Endothelial cell (in vitro differentiated cells): ENCODE measurements around the gene DCLK2. TPM values are rescaled to one million over a fixed set of nuclear protein-coding genes. Genes with fewer than 3 reads are reported as not detected.
A peak's percentile ranks its signal among the peaks of the same experiment; 100 is the strongest.
"Not testable (repeated sequence)": the region's sequence is repeated elsewhere in the genome, so short reads cannot be mapped to it uniquely, and the experiment has no call there.

Experiments
- DNase-seq: peaks from one replicate; pipeline ENCODE4 v3.0.0; 2021; ENCODE audit warnings: low spot score
- H3K27ac Mint-ChIP-seq: one replicate; pipeline ENCODE4 v1.8.0; 2021; ENCODE audit warnings: mixed read lengths, inconsistent platforms; ENCODE audit not compliant: unreplicated experiment
- H3K27me3 Mint-ChIP-seq: one replicate; pipeline ENCODE4 v1.8.0; 2021; ENCODE audit warnings: mild to moderate bottlenecking, moderate library complexity, mixed read lengths, inconsistent platforms; ENCODE audit not compliant: unreplicated experiment
- H3K36me3 Mint-ChIP-seq: one replicate; pipeline ENCODE4 v1.8.0; 2021; ENCODE audit warnings: mild to moderate bottlenecking, low read depth, mixed read lengths, inconsistent platforms; ENCODE audit not compliant: unreplicated experiment
- H3K4me1 Mint-ChIP-seq: one replicate; pipeline ENCODE4 v1.8.0; 2021; ENCODE audit warnings: mild to moderate bottlenecking, mixed read lengths, inconsistent platforms; ENCODE audit not compliant: unreplicated experiment
- H3K4me3 Mint-ChIP-seq: one replicate; pipeline ENCODE4 v1.8.0; 2021; ENCODE audit warnings: mild to moderate bottlenecking, mixed read lengths, inconsistent platforms; ENCODE audit not compliant: unreplicated experiment
- H3K9me3 Mint-ChIP-seq: one replicate; pipeline ENCODE4 v1.8.0; 2021; ENCODE audit warnings: mixed read lengths, inconsistent platforms; ENCODE audit not compliant: unreplicated experiment
- total RNA-seq: library from RNA; stranded (reverse); fragmentation: NEBNext Ultra II Directional; extraction: Animal tissue kit (Norgen Biotek cat#: 25700); gene quantifications from one replicate; pipeline ENCODE4 v1.2.1, GENCODE V29; 2021; ENCODE audit not compliant: unreplicated experiment
- TF ChIP-seq, protein P1 (sequence below): fragments of 200-600 bp; sonication (generic); IDR thresholded peaks from one replicate; pipeline ENCODE4 v1.5.0; 2021; ENCODE audit warnings: antibody characterized with exemption; ENCODE audit not compliant: unreplicated experiment

The DCLK2 gene
- total RNA-seq, 1 donor from 2014 or later = 7.8 TPM

- no peaks in the 10 kb centered on the region for H3K9me3 Mint-ChIP-seq
- no peaks in the 10 kb centered on the region for H3K36me3 Mint-ChIP-seq
These were observed 103.3 kb downstream of the DCLK2 start for GRCh38 chr4:150181536-150181935.

GRCh38 chr4:150182794-150183193 lies 104.5 kb downstream of the DCLK2 start:
- Mint-ChIP-seq H3K9me3 (no peaks in the 10 kb centered on the region), H3K4me3 (no peak overlapping the region), H3K27me3 (peaks cover 2% of the 10 kb centered on the region), H3K36me3 (no peaks in the 10 kb centered on the region), H3K27ac (peak overlapping the region; percentile 48), H3K4me1 (peaks cover 26% of the 10 kb centered on the region)
- no peak for DNase-seq
- TF ChIP-seq, protein P1, sequence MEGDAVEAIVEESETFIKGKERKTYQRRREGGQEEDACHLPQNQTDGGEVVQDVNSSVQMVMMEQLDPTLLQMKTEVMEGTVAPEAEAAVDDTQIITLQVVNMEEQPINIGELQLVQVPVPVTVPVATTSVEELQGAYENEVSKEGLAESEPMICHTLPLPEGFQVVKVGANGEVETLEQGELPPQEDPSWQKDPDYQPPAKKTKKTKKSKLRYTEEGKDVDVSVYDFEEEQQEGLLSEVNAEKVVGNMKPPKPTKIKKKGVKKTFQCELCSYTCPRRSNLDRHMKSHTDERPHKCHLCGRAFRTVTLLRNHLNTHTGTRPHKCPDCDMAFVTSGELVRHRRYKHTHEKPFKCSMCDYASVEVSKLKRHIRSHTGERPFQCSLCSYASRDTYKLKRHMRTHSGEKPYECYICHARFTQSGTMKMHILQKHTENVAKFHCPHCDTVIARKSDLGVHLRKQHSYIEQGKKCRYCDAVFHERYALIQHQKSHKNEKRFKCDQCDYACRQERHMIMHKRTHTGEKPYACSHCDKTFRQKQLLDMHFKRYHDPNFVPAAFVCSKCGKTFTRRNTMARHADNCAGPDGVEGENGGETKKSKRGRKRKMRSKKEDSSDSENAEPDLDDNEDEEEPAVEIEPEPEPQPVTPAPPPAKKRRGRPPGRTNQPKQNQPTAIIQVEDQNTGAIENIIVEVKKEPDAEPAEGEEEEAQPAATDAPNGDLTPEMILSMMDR = no peak

More at GRCh38 chr4:150181536-150181935, 103.3 kb downstream of the DCLK2 start:
- peak; percentile 26 for DNase-seq
- peaks cover 2% of the 10 kb centered on the region for H3K27me3 Mint-ChIP-seq
- no peak overlapping the region for H3K4me3 Mint-ChIP-seq
- H3K4me1 Mint-ChIP-seq = peaks cover 38% of the 10 kb centered on the region
- TF ChIP-seq, protein P1 = no peak
- H3K27ac Mint-ChIP-seq = peak overlapping the region; percentile 84

DNA sequence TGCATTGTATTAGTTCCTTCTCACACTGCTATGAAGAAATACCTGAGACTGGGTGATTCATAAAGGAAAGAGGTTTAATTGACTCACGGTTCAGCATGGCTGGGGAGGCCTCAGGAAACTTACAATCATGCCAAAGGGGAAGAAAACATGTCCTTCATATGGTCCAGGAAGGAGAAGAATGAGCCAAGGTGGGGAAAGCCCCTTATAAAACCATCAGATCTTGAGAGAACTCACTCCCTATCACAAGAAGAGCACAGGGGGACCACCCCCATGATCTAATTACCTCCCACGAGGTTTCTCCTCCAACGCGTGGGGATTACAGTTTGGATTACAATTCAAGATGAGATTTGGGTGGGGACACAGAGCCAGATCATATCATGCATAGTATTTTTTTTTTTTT lies 106.8 kb downstream of the DCLK2 start:
- not testable (repeated sequence) for DNase-seq, H3K36me3 Mint-ChIP-seq, H3K27me3 Mint-ChIP-seq, H3K9me3 Mint-ChIP-seq, H3K4me3 Mint-ChIP-seq, H3K27ac Mint-ChIP-seq
- H3K4me1 Mint-ChIP-seq = peaks cover 19% of the 10 kb centered on the region

DNA sequence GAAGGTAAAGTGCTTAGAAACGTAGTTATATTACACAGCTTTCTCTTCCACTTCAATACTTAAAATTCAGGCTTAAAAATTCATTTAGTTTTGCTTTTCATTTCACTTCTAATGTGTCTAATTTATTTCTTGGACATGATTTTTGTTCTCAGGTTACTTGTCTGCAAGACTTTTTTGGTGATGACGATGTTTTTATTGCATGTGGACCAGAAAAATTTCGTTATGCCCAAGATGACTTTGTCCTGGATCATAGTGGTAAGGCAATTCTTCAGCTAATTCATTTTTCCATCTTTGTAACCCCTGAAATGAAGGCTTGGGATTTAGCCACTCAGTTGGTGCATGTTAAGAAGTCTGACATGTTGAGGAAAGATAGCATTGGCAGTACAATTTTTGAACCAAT lies 114.7 kb downstream of the DCLK2 start:
- Mint-ChIP-seq H3K4me1 (no peaks in the 10 kb centered on the region), H3K9me3 (no peaks in the 10 kb centered on the region), H3K27ac (no peak overlapping the region), H3K4me3 (no peak overlapping the region), H3K27me3 (peaks cover 3% of the 10 kb centered on the region), H3K36me3 (no peaks in the 10 kb centered on the region)
- TF ChIP-seq, protein P1 = no peak
- DNase-seq = no peak

- H3K4me1 Mint-ChIP-seq, H3K36me3 Mint-ChIP-seq, H3K27ac Mint-ChIP-seq, H3K27me3 Mint-ChIP-seq, H3K4me3 Mint-ChIP-seq, H3K9me3 Mint-ChIP-seq, DNase-seq: not testable (repeated sequence)
These were observed 119.0 kb downstream of the DCLK2 start for GRCh38 chr4:150197256-150197655.

- no peaks in the 10 kb centered on the region for H3K9me3 Mint-ChIP-seq
- DNase-seq = no peak
- no peak overlapping the region for H3K27ac Mint-ChIP-seq
- no peaks in the 10 kb centered on the region for H3K36me3 Mint-ChIP-seq
- TF ChIP-seq, protein P1 = no peak
- H3K4me3 Mint-ChIP-seq = no peak overlapping the region
- no peaks in the 10 kb centered on the region for H3K27me3 Mint-ChIP-seq
- peaks cover 4% of the 10 kb centered on the region for H3K4me1 Mint-ChIP-seq
These were observed 120.8 kb downstream of the DCLK2 start for GRCh38 chr4:150199056-150199455.
